Activated CD4-positive, alpha-beta T cell treated with anti-CD3 and anti-CD28 coated beads, Interleukin-2, amount 10 ng/mL, durations not matched to agents 24 days and 14 days (primary cell): ENCODE measurements around the gene RAI1. TPM values are rescaled to one million over a fixed set of nuclear protein-coding genes. Genes with fewer than 3 reads are reported as not detected.
"Not testable (repeated sequence)": the region's sequence is repeated elsewhere in the genome, so short reads cannot be mapped to it uniquely, and the experiment has no call there.

Experiments used
- DNase-seq: peaks from one replicate; pipeline ENCODE4 v3.0.0; 2022
- H3K27ac Mint-ChIP-seq: one replicate; pipeline ENCODE4 v1.8.0; 2022; ENCODE audit warnings: mild to moderate bottlenecking, mixed read lengths
- H3K27me3 Mint-ChIP-seq: one replicate; pipeline ENCODE4 v1.8.0; 2022; ENCODE audit warnings: mixed read lengths
- H3K36me3 Mint-ChIP-seq: one replicate; pipeline ENCODE4 v1.8.0; 2022; ENCODE audit warnings: low read depth, mild to moderate bottlenecking, mixed read lengths
- H3K4me1 Mint-ChIP-seq: one replicate; pipeline ENCODE4 v1.8.0; 2021; ENCODE audit warnings: mixed read lengths
- H3K4me3 Mint-ChIP-seq: one replicate; pipeline ENCODE4 v1.8.0; 2022; ENCODE audit warnings: mild to moderate bottlenecking, moderate library complexity, mixed read lengths
- H3K9me3 Mint-ChIP-seq: one replicate; pipeline ENCODE4 v1.8.0; 2021; ENCODE audit warnings: mixed read lengths
- intact Hi-C: fragments of 100-400 bp; cut with micrococcal nuclease; formaldehyde crosslinking; loops from one replicate; pipeline ENCODE4 v1.15.1; 2023
- total RNA-seq: library from RNA; stranded (reverse); gene quantifications from 2 replicates; pipeline ENCODE4 v1.2.3, GENCODE V29; 2022

The RAI1 gene
- total RNA-seq, 1 donor from 2014 or later, result 34.5 TPM

DNA sequence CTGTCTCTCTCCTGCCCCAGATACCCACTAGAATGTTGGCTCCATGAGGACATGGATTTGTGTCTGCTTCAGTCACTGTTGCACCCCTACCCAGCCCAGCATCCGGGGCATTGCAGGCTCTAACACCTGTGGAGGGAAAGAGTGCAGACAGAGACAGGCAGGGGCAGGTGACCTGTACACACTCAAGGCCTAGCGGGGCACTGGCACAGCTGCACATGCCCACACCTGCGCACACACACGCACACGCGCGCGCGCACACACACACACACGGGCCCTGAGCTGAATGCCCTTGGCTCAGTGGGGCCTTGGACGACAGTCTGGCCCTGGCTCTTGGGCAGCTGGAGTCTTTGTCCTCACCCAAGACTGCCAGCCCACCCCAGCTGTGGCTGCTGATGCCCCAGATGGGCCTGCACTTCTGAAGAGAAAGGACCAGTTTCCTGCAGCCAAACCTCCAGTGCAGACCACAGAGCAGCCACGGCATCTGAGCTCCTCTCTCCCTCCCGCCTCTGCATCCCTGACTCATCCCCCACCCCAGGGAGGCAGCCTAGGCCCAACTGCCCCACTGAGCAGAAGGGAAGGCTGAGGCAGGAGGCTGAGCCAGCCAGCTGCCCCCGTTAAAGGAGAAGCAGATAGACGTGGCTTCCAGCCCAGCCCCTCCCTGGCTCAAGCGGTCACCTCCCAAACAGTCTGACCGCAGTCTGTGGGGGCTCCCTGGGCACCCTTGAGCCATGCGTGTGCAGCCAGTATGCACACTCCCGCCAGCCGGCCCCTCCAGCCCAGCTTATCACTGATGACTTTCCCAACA, 12.3 kb upstream of the RAI1 start:
- no peaks in the 10 kb centered on the region for H3K36me3 Mint-ChIP-seq
- peaks cover 5% of the 10 kb centered on the region for H3K27me3 Mint-ChIP-seq
- H3K4me1 Mint-ChIP-seq, result peaks cover 17% of the 10 kb centered on the region
- no peaks in the 10 kb centered on the region for H3K9me3 Mint-ChIP-seq
- DNase-seq, result no peak
- H3K27ac Mint-ChIP-seq, result no peak overlapping the region
- H3K4me3 Mint-ChIP-seq, result no peak overlapping the region
- intact Hi-C loops, result no loop called here

GRCh38 chr17:17669580-17670235, 11.6 kb upstream of the RAI1 start:
- H3K4me1 Mint-ChIP-seq, result peaks cover 17% of the 10 kb centered on the region
- no peak for DNase-seq
- intact Hi-C loops, result no loop called here
- H3K4me3 Mint-ChIP-seq, result no peak overlapping the region
- H3K36me3 Mint-ChIP-seq, result no peaks in the 10 kb centered on the region
- H3K9me3 Mint-ChIP-seq, result no peaks in the 10 kb centered on the region
- H3K27ac Mint-ChIP-seq, result no peak overlapping the region
- H3K27me3 Mint-ChIP-seq, result peaks cover 5% of the 10 kb centered on the region

- peaks cover 21% of the 10 kb centered on the region for H3K4me1 Mint-ChIP-seq
- H3K27ac Mint-ChIP-seq, result no peak overlapping the region
- no peak overlapping the region for H3K4me3 Mint-ChIP-seq
Measured at GRCh38 chr17:17670701-17671305, 10.5 kb upstream of the RAI1 start.

GRCh38 chr17:17671369-17672129, 9.7 kb upstream of the RAI1 start:
- Mint-ChIP-seq H3K4me3 (no peak overlapping the region), H3K27ac (no peak overlapping the region), H3K4me1 (peaks cover 29% of the 10 kb centered on the region), H3K36me3 (no peaks in the 10 kb centered on the region), H3K9me3 (no peaks in the 10 kb centered on the region), H3K27me3 (peaks cover 7% of the 10 kb centered on the region)
- no peak for DNase-seq
- intact Hi-C loops, result no loop called here

More at GRCh38 chr17:17670701-17671305, 10.5 kb upstream of the RAI1 start:
- Mint-ChIP-seq H3K36me3 (no peaks in the 10 kb centered on the region), H3K9me3 (no peaks in the 10 kb centered on the region), H3K27me3 (peaks cover 7% of the 10 kb centered on the region)
- intact Hi-C loops, result no loop called here
- DNase-seq, result no peak

- Mint-ChIP-seq H3K4me3 (no peak overlapping the region), H3K27ac (no peak overlapping the region), H3K9me3 (no peaks in the 10 kb centered on the region), H3K36me3 (no peaks in the 10 kb centered on the region), H3K4me1 (peaks cover 34% of the 10 kb centered on the region), H3K27me3 (peaks cover 7% of the 10 kb centered on the region)
- peak; percentile 62 for DNase-seq
- intact Hi-C loops, result no loop called here
Measured at GRCh38 chr17:17672453-17673368, 8.5 kb upstream of the RAI1 start.

- Mint-ChIP-seq H3K4me3 (no peak overlapping the region), H3K9me3 (no peaks in the 10 kb centered on the region), H3K36me3 (no peaks in the 10 kb centered on the region), H3K27ac (no peak overlapping the region), H3K27me3 (peaks cover 17% of the 10 kb centered on the region), H3K4me1 (peaks cover 30% of the 10 kb centered on the region)
- no peak for DNase-seq
- intact Hi-C loops, result no loop called here
Measured at GRCh38 chr17:17675416-17675815, 5.8 kb upstream of the RAI1 start.

GRCh38 chr17:17675925-17676534, 5.2 kb upstream of the RAI1 start:
- Mint-ChIP-seq H3K4me1 (peaks cover 32% of the 10 kb centered on the region), H3K9me3 (no peaks in the 10 kb centered on the region)

DNA sequence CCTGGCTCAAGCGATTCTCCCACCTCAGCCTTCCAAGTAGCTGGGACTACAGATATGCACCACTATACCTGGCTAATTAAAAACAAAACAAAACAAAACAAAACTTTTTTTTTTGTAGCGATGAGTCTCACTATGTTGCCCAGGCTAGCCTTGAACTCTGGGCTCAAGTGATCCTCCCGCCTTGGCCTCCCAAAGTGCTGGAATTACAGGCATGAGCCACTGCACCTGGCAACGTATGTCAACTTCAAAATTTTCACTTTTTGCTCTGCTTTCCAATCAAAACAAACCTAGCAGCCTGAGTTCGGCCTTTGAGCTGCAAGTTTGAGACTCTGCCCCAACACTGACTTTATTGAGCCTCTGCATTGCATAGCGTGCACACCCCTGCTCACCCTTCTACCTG, 4.5 kb upstream of the RAI1 start:
- DNase-seq, result no peak
- H3K27ac Mint-ChIP-seq, result peak overlapping the region; percentile 34
- no peaks in the 10 kb centered on the region for H3K9me3 Mint-ChIP-seq
- H3K4me3 Mint-ChIP-seq, result peak overlapping the region; percentile 41
- H3K27me3 Mint-ChIP-seq, result peaks cover 20% of the 10 kb centered on the region
- peaks cover 27% of the 10 kb centered on the region for H3K4me1 Mint-ChIP-seq
- H3K36me3 Mint-ChIP-seq, result no peaks in the 10 kb centered on the region
- intact Hi-C loops, result no loop called here

More at GRCh38 chr17:17675925-17676534, 5.2 kb upstream of the RAI1 start:
- H3K36me3 Mint-ChIP-seq, result no peaks in the 10 kb centered on the region
- H3K4me3 Mint-ChIP-seq, result peak overlapping the region; percentile 41
- H3K27me3 Mint-ChIP-seq, result peaks cover 20% of the 10 kb centered on the region
- H3K27ac Mint-ChIP-seq, result peak overlapping the region; percentile 38
- peak; percentile 81 for DNase-seq
- intact Hi-C loops, result no loop called here

GRCh38 chr17:17677299-17678040, 3.8 kb upstream of the RAI1 start:
- DNase-seq, result no peak
- H3K36me3 Mint-ChIP-seq, result no peaks in the 10 kb centered on the region
- no peak overlapping the region for H3K4me3 Mint-ChIP-seq
- peaks cover 26% of the 10 kb centered on the region for H3K4me1 Mint-ChIP-seq
- intact Hi-C loops, result no loop called here
- H3K9me3 Mint-ChIP-seq, result no peaks in the 10 kb centered on the region
- H3K27ac Mint-ChIP-seq, result no peak overlapping the region
- peaks cover 20% of the 10 kb centered on the region for H3K27me3 Mint-ChIP-seq

DNA sequence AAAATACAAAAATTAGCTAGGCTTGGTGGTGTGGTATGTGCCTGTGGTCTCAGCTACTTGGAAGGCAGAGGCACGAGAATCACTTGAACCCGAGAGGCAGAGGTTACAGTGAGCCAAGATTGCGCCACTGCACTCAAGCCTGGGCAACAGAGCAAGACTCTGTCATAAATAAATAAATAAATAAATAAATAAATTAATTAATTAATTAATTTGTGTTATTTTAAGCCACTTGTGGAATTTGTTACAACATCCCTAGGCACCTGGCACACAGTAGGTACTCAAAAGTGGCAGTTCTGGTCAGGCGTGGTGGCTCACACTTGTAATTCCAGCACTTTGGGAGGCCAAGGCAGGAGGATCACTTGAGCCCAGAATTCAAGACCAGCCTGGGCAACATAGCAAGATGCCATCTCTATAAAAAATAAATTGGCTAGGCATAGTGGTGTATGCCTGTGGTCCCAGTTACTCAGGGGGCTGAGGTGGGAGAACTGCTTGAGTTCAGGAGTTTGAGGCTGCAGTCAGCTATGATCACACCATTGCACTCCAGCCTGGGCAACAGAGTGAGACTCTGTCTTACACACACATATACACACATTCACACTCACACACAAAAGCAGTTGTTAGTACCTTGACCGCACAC, 3.1 kb upstream of the RAI1 start:
- H3K9me3 Mint-ChIP-seq, H3K4me3 Mint-ChIP-seq, DNase-seq, intact Hi-C loops, H3K27ac Mint-ChIP-seq, H3K36me3 Mint-ChIP-seq: not testable (repeated sequence)
- peaks cover 18% of the 10 kb centered on the region for H3K27me3 Mint-ChIP-seq
- peaks cover 20% of the 10 kb centered on the region for H3K4me1 Mint-ChIP-seq

GRCh38 chr17:17679243-17679642, 2.0 kb upstream of the RAI1 start:
- intact Hi-C loops, result no loop called here
- no peak overlapping the region for H3K4me3 Mint-ChIP-seq
- H3K27me3 Mint-ChIP-seq, result peaks cover 15% of the 10 kb centered on the region
- no peak overlapping the region for H3K27ac Mint-ChIP-seq
- H3K9me3 Mint-ChIP-seq, result no peaks in the 10 kb centered on the region
- H3K36me3 Mint-ChIP-seq, result peaks cover 1% of the 10 kb centered on the region
- DNase-seq, result no peak
- peaks cover 27% of the 10 kb centered on the region for H3K4me1 Mint-ChIP-seq

GRCh38 chr17:17679748-17680147, 1.5 kb upstream of the RAI1 start:
- Mint-ChIP-seq H3K9me3 (no peaks in the 10 kb centered on the region), H3K27ac (no peak overlapping the region), H3K36me3 (peaks cover 1% of the 10 kb centered on the region), H3K27me3 (peaks cover 15% of the 10 kb centered on the region), H3K4me1 (peaks cover 28% of the 10 kb centered on the region), H3K4me3 (no peak overlapping the region)
- intact Hi-C loops, result loop anchor here (2.0 to 10.0 kb wide), 4 partner anchors 43 to 293 kb away; partner anchors contain the start of genes DRC3 and TOM1L2
- DNase-seq, result peak; percentile 55
